NCI-H1092 (cell line): ENCODE measurements around the gene NUTM2E.
"Not testable (repeated sequence)": the region's sequence is repeated elsewhere in the genome, so short reads cannot be mapped to it uniquely, and the experiment has no call there.

Experiments
- DNase-seq: peaks from one replicate; lab custom pipeline; 2025; lab: John Stamatoyannopoulos, UW

NUTM2E gene, protein sequence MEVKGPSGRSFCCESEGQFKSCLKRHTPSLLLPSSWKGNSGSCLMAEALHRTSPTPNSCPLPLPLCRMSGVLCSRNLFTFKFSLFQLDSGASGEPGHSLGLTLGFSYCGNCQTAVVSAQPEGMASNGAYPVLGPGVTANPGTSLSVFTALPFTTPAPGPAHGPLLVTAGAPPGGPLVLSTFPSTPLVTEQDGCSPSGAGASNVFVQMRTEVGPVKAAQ (N-terminal part only)

DNA sequence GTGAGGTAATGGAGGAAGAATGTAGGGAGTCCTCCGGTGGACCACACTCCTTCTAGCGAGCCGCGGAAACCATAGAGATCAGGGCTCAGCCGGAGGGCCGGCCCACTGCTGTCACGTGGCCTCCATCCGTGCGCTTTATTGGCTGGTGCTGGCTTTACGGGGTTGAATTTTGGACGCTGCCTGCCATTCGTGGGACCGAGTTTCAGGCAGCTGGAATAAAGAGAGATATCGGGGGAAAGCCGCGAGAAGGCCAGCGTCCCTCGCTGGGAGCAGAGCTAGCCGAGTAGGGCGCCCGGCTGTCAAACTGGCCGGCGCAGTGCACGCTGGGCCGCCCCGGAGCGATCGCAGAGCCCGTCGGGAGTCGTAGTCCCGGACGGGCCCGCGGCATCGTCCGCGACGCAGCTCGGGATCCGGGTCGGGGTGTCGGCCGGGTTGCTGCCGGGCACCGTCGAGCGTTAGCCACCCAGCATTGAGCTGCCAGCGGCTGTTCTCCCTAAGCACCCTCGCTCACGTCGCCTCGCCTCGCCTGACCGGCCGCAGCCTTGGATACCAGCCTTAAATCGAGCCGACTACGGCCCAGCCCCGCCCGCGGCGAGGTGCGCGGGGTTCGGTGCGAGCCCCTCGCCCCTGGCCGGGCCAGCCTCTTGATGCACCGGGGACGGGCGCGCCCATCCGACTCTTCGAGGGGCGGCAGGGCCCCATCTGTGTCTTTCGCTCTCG is at the start of gene NUTM2E:
Gene NUTM2E, plus strand, starts transcription at position 244 of the 720 bp plus-strand sequence. CDS start 15,002 bp downstream, outside the sequence.
- peak; percentile 3 for DNase-seq

DNA sequence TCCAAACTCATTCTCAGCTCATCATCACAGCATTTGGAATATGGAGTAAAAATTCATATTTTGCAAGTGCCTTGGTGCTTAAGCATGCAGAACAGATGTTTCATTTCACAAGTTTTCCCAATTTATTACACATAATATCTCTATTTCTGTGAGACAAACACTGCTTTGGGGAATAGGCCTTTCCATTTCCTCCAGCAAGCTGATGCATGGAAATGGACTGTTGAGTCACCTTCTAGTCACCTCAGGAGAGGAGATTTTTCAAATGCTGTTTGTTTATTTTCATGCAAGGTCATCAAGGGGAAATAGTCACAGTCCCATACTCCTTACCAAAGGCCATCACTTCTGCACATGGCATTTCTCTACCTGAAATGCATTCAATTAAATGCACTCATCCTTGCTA is 48.5 kb upstream of the NUTM2E start:
- DNase-seq = not testable (repeated sequence)

DNA sequence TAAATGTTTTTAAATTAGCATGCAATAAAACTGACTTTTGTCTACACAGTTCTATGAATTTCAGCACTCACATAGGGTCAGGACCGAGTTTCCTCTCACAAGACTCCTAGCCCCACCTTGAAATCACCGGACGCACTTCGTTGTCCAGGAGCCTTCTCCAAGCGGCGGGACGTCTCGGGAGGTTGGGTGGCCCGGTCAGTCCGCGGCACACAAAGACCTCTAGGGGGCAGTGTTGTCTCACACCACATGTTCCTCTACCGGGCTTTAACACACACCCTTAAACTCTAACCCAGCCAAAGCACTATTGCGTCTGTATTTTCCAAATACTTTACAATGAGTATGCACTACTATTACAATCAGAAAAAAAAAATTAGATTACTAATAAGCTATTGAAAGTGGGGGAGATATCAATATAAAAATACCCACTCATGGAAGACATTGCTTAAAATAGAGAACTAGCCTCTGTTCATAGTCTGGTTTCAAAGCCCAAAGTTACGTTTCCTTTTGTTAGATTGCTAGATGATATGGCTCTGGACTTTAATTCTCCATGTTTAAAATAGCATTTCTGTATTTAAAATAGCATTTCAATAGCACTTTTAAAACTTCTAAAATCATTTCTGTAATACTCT is 47.1 kb upstream of the NUTM2E start:
- DNase-seq = not testable (repeated sequence)

DNA sequence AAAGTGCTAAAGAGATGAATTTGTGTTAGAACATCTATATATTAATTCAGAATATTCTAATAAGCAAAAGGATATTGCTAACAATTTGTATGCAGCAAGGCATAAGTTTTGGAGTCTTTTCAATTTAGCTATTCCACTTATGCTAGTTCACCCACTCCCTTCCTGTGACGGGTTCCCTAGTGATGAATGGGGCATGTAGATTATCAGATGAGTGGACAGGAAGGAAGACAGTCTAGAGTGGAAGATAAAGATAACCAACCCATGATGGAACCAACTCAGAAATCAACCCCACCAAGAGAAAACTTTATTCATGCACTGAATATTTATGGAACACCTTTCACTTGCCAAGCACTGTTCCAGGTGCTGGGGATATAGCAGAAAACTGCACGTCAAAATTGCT is 46.5 kb upstream of the NUTM2E start:
- DNase-seq = not testable (repeated sequence)

DNA sequence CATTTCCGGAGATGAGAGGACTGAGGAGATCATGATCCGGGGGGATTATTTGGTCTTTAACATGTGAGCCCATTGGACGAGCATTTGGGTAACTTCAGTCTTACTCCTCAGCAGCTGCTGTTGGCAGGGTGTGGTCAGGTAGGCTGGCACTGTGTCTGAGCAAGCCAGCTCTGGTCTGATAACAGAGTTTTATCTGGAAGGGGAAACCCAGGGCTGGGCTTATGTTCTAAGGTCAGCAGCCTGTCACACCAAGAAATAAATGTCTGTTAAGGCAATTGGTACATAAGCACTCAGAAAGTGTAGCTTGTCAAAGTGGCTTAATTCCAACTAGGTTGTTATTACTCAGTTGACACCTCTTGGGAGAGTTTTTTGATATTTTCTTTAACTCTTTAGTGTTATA is 45.0 kb upstream of the NUTM2E start:
- not testable (repeated sequence) for DNase-seq

DNA sequence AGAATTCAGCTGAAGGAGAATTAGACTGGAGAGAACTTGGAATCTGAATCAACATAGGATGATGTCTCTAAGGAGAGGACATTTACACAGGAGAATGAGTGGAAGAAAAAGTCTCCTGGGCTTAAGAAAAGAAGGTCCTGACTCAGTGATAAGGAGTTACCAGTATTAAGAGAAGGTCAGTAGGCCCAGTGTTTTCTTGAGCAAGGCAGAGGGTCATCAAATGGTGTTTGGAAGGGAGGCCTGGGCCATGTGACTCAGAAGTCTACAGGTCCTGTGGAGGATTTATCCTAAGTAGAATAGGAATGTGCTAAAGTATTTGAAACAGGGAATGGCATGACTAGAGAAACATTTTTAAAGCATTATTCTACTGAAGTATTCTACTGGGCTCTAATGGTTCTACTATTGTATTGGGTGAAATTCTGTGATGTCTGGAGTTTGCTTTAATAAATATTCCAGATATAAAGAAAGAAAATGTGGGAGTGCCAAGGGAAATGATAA is 39.0 kb upstream of the NUTM2E start:
- DNase-seq = not testable (repeated sequence)

DNA sequence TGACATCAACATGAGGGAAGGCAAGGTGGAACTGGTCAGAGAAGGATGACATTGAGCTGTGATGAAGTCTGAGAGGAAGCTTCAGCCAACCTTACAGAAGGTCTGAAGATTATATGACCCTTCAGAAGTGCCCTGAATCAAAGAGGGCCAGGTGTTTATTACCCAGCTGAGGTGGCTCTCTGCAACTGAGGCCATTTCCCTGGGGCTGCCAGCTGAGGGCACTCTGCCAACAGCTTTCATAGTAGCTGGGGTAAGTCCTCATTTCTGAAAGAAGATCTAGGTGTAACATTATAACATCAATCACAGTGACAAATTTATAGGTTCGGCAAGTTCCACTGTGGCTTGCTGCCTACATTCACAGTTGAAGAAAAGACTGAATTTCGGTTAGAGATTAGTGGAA is 37.2 kb upstream of the NUTM2E start:
- DNase-seq = not testable (repeated sequence)

DNA sequence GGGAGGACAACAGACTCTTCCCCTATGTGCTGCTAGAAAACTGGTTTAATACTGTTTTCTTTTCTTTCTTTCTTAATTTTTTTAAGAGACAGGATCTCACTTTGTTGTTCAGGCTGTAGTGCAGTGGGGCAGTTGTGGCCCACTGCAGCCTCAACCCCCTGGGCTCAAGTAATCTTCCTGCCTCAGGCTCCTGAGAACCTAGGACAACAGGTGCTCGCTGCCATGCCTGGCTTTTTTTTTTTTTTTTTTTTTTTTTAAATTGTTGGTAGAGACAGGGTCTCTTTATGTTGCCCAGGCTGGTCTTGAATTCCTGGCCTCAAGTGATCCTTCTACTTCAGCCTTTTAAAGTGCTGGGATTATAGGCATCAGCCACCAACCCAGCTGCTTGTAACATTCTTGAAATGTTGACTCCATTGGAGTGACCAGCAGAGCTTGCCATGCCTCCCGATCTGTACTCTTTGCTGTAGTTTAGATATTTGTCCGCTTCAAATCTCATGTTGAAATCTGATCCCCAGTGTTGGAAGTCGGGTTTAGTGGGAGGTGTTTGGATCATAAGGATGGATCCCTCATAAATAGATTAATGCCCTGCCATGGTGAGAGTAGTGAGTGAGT is 34.5 kb upstream of the NUTM2E start:
- not testable (repeated sequence) for DNase-seq

DNA sequence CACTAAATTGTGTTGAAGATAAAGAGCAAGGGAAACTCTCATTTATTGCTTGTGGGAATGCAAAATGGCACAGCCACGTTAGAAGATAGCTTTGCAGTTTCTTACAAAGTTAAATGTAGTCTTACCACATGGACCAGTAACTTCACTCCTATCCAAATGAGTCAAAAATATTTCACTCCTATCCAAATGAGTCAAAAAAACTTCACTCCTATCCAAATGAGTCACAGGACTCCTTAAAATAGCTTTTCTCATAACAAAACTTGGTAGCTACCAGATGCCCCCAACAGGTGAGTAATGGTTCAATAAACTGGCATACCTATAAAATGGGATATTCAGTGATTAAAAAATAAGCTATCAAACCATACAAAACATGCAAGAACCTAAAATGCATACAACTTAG is 27.2 kb upstream of the NUTM2E start:
- DNase-seq = not testable (repeated sequence)

DNA sequence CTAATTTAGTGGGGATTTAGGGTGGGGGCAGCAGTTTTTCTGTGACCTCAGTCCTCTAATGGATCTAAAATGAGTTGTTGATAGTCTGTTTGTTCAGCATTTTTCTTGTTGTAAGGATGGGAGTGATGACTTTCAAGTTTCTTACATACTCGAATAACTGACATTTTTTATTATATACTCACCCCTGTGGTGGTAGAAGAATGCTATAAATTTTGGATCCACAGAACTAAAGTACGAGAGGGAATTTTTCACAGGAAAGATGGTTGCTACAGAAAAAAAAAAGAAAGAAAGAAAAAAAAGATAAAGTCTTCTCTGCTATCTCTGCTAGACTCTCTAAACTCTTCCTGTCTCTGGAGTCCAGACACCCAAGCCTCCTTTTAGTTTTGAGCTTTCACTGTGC is 20.7 kb upstream of the NUTM2E start:
- DNase-seq = not testable (repeated sequence)

DNA sequence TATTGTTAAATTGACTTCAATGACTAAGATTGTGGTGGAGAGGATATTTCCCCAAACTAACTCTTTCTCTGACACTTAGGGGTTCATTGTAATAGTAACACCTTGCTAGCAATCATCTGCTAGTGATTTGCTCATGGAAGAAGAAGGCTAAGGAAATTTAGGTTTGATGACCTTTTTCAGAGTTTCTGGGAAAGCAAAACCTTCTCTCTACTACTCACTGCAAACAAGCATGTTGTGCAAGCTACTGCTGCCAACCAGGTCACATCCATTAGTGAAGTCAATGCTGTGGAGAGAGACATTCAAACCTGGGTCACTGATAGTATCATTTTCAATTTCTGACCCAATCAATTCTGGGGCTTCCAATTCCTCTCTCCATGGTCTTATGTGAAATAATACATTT is 14.6 kb upstream of the NUTM2E start:
- DNase-seq = not testable (repeated sequence)

DNA sequence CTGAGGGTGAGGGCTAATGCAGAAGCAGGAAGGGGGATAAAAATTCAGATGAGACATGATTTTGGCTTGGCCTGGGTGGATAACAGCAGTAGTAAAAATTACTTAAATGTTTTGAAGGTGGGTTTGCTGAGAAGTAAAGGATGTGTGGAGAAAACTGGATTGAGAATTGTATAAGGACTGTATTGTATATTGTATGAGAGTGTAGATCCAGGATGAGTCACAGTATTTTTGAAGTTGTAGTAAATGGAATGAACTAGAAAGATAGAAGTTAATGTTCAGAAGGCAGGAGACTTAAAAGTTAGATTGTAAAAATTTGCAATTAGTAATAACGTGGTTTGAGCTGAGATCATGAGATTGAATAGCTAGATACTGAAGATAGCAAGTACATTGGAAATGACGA is 10.2 kb upstream of the NUTM2E start:
- not testable (repeated sequence) for DNase-seq

DNA sequence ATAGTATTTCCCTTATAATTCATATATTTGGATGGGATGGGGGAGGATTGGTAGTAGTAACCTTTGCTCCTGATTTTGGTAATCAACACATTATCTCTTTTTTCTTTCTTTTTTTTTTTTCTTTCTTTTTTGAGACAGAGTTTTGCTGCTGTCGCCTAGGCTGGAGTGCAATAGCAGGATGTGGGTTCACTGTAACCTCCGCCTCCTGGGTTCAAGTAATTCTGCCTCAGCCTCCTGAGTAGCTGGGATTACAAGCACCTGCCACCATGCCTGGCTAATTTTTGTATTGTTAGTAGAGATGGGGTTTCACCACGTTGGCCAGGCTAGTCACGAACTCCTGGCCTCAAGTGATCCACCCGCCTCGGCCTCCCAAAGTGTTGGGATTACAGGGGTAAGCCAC is 3.2 kb upstream of the NUTM2E start:
- DNase-seq = not testable (repeated sequence)

DNA sequence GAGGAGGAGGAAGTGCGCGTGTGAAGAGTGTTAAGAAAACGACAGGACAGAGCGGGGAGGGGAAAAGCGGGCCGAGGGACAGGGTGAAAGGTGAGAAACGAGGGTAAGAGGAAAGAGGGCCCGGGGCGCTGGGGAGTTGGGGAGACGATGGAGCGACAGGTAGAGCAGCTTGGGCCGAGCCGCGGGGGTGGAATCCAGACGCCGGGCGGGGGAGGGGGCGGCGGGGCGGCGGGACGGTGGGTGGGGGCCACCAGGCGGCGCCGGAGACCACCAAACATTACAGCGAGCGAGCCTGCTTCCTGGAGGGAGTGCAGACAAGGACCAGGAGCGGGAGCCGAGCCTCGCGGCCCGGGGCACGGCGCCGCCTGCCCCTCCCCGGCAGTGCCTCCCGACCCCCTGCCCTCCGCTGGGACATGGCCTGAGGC is 940 bp upstream of the NUTM2E start:
- DNase-seq = not testable (repeated sequence)

DNA sequence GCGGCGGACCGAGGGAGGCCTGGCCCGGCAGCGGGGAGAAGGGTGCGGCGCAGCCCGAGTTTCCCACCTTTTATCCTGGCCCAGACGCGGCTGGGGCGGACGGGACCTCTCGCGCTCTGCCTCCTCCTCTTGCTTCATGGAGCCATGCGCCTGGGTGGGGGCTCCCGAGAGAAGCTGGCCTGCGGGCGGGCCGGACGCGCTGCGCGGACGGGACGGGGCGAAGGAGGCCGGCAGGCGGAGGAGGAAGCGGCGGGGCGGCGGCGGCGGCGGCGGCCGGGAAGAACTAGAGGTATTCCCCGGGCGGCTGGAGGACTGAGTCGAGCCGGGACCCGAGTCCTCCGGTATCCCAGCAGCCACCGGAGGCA is 426 bp upstream of the NUTM2E start:
- not testable (repeated sequence) for DNase-seq

DNA sequence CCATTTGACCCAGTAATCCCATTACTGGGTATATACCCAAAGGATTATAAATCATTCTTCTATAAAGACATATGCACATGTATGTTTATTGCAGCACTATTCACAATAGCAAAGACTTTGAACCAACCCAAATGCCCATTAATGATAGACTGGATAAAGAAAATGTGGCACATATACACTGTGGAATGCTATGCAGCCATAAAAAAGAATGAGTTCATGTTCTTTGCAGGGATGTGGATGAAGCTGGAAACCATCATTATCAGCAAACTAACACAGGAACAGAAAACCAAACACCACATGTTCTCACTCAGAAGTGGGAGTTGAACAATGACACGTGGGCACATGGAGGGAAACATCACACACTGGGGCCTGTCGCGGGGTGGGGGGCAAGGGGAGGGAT is 7.3 kb downstream of the NUTM2E start:
- DNase-seq = not testable (repeated sequence)

DNA sequence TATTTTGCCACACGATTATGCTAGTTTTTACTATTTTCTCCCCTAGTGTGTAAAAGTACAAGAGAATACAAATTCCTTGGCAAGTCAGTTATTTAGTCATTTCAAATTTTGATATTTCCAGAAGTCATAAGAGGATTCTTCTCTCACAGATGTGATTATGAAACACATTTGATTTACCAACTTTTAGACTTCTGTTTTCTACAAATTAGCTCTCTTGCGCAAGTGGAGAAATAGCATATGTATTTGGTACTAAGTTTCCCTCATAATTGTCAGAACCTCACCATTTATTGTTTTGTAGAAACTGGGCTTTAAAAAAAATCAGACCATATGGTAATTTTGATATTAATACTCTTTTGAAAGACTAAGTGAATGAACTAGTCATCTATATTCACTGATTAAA is 9.4 kb downstream of the NUTM2E start:
- not testable (repeated sequence) for DNase-seq

DNA sequence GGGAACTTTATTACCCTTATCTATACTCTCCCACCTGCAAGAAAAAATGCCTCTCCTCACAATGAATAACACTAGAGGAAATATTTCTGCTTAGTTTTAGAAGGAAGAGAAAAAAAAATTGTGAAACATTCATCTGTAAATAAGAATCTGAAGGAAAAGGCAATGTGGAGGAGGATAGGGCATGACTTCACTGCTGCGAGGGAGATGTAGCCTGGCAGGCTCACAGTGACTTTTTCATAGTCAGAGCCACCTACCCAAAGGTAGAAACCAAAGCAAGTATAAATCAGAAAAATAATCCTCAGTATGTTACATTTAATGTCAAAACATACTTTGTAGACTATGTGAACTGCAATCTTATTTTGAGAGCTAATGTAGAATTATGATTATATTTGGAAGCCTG is 10.4 kb downstream of the NUTM2E start:
- DNase-seq = not testable (repeated sequence)

DNA sequence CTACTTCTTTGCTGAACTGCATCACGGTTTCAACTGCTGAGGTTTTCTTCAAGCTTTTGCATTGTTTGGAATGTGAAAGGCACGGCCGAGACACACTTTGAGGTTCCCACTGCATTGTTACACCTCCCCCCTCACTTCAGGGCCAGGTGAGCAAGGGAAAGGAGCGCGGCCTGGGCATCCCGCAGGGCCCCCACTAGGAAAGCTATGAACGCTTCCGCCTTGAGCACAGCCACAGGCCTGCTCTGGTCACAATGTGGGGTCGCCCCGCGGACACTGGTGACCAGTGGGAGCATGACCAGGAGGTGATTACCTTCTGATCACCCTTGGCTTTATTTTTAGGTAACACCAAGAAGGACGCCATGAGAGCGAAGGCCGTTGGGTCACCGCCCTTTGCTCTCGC is 11.9 kb downstream of the NUTM2E start:
- DNase-seq = not testable (repeated sequence)

DNA sequence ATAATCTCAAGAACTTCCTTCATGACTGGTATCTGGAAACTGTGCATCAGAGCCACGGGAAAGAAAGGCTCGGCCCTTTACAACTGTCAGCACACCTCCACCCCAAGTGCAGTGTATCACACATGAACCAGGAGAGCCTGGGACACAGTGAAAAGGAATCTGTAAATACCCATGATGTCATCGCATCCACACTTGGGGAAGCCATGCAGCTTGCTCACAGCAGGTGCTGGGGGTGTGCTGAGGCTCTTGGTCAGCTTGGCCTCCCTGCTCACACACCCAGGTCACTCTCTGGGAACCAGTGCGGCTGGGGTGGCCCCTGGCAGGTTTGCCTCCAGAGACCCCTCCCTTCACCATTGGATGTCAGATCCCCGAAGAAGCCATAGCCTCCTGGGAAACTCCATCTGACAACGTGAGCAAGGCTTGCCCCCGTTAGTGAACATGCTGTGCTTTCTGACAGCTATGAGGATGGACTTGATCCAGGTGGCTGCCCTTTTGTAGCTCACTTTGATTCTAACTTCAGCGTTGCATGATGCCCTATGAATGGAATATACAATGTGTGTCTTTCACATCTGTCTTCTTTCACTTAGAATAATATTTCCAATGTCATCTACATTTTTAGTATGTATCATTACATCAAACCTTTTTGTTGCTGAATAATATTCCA is 26.8 kb downstream of the NUTM2E start:
- not testable (repeated sequence) for DNase-seq

DNA sequence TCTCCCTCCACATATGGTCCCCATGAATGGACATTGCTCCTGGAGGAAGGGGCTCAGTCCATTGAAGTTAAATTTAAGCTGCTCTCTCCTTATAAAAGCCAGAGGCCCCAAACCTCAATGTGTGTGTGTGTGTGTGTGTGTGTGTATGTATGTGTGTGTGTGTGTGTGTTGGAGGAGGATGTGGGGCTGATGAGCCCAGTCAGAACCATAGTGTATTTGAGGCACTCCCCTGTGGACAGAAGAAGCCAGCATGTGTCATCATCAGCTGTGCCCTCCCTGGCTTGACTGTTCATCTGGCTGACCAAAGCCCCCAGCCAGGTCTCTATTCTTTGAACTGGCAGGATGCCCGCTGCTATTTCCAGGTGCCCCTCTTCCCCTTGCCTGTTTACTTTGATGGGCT is 35.7 kb downstream of the NUTM2E start:
- DNase-seq = not testable (repeated sequence)

DNA sequence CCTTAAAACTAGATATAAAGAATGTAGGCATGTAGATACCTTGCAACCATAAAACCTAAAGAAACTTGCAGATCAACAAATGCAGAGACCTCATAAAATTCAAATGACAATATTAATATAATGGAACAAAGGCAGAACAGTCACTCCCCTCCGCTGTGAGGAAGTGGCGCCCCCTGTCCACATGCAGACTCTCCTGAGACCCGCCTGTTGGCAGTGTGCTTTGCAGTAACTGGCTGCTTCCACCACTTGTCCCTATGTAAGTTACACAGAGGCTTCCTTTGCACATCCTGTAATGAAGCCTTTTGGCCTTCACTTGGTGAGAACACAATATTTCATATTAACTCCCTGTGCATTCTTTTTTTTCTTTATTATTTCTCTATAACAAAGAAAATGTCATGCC is 36.3 kb downstream of the NUTM2E start:
- DNase-seq = not testable (repeated sequence)
